ENCODE data around the gene SOS1.

GRCh38 chr2:39024833-39025232 lies 96.0 kb downstream of the SOS1 start:
- TF ChIP-seq POLR2AphosphoS5 (IDR thresholded peaks at IDR 0.05), result no peak
- TF ChIP-seq CTCF (IDR thresholded peaks at IDR 0.05), result no peak

All from upper lobe of left lung (tissue), 4 donors.